Left renal pelvis (tissue), 4 donors: Measurements from ENCODE around the gene CACNA1F. TPM values are rescaled to one million over a fixed set of nuclear protein-coding genes. Genes with fewer than 3 reads are reported as not detected.
"Not testable (repeated sequence)": the region's sequence is repeated elsewhere in the genome, so short reads cannot be mapped to it uniquely, and the experiment has no call there.

ENCODE experiments used
- DNase-seq, 4 donors: peaks; one replicate each; pipeline ENCODE4 v3.0.0-alpha.2; 2013; ENCODE audit warnings: low read depth in 4 of 4, low spot score in 3 of 4
- polyA plus RNA-seq, 4 donors: library from polyadenylated mRNA; unstranded; fragments of 120-200 nt; gene quantifications; one replicate each; pipeline ENCODE4 v1.2.1, GENCODE V29; 2013; ENCODE audit not compliant: insufficient read length in 4 of 4

Gene CACNA1F
- polyA plus RNA-seq, 4 donors: 0.03 to 0.70 (median 0.11) TPM

DNA sequence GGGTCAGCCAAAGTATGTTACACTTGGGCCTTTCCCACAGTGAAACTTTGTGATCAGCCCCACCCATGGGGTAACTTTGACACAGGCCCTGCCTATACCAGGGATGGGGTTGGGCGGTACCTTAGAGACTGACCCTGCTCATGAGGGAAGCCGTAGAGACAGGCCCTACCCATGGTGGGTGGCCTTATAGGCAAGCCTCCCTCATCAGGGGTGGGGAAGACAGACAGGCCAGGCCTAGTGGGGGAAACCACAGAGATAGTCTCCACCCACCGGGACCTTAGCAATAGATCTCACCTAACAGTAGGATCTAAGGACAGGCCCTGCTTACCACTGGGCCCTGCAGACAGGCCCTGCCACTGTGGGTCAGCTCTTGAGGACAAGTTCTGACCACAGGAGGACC, 54.6 kb downstream of the CACNA1F start:
- DNase-seq: no peak

DNA sequence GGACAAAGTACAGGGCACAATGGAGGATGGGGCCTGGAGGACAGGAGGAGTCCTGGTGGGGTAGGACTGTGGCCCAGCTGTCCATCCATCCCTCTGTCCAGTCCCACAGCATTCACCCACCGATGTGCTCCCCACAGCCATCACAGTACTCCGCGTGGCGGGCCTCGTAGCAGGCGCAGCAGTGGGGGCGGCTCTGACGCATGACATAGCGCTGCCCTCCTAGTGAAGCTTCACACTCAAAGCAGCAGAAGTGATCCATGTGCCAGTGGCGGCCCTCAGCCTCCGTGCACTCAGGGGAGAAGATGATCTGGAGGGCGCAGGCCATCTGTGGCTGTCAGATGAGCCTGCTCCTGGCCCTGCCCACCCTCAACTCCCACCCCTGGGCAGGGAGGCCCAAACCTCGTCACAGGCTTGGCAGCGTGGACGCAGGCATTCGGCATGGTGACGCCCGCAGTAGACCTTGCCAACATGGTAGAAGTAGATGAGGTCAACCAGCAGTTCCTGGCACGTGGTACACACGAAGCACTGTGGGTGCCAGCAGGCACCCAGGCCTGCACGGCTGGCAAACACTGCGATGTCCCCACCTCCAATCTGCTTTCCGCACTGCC, 55.2 kb downstream of the CACNA1F start:
- DNase-seq: no peak

DNA sequence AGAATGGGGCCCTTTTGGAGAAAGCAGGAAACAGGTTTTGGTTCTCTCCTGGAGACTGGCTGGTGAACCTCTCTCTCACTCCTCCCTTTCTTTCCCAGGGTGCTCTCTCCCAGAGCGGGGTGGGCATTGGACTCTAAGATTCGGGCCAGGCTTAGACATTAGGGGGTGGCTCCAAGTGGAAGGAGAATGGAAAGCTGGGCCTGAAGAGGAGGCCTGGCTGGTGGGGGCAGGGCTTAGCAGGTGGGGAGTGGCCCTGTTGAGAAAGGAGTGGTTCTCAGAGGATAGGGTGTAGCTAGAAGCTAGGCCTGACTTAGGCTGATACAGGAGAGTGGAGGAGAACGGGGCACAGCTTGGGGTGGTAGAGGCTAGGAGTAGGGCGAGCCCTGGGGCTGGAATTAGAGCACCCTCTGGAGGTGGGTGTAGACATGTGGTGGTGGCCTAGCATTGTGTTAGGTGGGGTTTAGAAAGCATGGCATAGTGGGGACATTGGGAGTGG, 55.8 kb downstream of the CACNA1F start:
- DNase-seq: no peak

DNA sequence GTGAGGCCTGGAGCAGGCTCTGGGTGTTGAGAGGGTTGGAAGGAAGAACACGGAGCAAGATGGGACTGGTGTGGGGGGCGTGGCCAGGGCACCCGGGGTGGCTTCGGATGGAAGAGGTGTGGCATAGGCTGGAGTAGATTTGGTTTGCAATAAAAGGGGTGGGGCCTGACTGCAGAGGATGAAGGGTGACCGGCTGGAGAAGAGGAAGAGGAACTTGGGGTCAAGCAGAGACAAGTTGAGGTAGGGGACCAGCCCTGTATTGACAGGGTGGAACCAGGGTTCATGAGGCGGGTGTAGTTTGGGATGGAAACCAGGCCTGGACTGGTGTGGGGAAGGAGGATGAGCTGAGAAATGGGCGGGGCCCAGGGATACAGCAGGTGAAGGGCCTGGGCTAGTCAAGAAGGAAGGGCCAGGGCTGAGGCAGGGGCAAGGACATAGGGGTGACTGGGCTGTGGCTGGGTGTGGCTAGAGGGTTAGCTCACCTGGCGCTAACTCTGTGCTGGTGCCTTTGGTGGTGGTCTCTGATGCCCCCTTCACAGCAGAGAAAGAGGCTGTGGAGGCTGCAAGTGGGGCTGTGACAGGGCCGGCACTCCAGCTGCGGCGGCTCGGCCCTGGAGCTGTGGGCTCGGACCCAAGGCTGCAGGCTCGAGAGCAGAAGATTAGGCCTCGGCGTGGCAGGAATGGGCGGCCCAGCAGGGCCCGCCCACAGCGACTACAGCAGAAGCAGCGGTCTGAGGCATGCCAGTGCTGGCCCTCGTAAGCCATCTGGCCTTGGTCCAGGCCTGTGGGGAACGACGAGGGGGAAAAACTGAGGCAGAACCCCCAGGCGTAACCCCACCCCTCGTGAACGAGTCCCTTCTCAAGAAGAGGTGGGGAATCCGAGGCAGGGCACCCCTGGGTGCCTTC, 56.5 kb downstream of the CACNA1F start:
- no peak for DNase-seq

DNA sequence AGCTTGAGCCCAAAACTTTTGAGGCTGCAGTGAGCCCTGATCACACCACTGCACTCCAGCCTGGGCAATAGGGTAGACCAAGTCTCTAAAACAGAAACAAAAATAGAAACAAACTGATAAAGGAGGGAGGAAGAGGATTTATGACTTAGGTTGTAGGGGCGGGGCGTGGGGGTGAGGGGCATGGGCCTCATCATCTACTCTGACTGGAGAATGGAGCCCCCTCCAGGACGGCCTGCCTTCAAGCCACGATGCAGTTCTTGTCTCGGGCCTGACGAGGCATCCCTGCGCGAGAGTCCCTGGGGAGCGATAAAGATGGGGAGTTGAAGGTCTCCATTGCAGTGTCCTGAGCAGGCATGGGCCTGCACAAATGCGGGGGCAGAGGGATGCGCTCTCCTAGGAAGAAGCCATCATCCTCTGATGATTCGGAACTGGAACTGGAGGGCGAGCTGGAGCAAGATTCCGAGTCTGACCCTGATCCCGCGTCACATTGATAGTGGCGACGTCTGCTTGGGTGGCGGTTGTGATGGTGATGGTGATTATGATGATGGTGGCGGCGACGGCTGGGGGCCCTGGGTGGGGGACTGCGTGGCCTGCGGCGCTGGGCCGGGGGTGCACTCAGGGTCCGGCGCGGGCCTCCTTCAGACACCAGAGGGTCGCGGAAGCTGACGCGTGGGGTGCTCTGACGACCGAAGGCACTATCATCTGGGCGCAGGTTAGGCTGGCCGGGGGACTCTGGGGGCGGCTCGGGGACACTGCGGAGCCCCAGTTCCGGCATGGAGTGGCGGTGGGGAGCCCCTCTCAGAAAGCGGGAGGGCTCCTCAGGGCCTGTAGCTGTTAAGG, 57.5 kb downstream of the CACNA1F start:
- DNase-seq: no peak

DNA sequence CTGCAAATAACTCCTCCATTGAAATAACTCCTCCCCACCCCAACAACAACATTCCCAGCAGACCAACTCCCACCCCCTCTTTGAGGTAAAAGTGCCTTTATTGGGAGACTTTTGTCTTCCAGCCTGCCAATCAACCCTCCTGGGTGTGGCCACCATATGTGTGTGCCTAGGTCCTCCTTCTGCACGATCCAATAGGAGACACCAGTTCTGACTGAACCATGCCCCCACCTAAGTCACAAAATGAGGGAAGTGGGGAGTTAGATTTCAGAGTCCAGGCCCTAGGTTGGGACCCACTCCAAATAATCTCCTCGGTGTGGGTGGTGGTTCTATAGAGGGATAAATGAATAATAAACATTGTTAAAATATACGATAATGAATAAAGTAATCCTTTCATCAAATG, 58.4 kb downstream of the CACNA1F start:
- no peak for DNase-seq

DNA sequence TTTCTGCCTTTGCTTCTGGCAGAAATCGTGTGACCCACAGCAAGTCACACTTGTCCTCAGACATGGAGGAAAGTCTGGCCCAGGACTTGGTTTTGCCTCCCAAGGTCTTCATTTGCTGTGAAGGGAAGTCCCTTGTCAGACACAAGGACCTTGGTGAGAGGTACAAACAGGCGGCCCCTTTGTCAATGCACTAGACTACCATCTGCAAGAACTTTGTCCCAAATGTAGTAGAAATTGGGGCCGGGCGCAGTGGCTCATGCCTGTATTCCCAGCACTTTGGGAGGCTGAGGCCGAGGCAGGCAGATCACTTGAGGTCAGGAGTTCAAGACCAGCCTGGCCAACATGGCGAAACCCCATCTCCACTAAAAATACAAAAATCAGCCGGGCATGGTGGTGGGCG, 59.6 kb downstream of the CACNA1F start:
- not testable (repeated sequence) for DNase-seq

DNA sequence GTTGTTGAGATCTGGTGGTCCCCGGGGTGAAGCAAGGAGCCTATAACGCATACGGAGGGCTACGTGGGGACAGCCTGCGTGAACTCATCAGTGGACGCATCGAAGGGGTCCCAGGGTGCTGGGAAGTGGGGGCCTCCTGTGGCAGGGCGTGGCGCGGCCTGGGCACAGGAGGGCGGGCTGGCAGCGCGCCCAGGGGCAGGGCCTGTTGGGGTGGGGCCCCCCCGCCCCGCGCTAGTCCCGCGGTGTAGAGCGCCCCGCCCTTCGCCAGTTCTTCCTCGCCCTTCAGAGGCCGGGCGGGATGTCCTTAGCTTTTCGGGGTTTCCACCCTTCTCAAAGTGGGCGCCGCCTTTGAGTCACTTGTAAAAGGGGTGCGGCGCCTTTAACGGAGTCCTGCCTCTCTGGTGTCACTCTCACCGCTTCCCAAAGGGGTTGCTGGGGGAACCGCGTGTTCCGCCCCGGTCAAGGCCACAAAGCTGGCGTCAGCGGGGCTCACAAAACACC, 60.8 kb downstream of the CACNA1F start:
- DNase-seq: no peak

DNA sequence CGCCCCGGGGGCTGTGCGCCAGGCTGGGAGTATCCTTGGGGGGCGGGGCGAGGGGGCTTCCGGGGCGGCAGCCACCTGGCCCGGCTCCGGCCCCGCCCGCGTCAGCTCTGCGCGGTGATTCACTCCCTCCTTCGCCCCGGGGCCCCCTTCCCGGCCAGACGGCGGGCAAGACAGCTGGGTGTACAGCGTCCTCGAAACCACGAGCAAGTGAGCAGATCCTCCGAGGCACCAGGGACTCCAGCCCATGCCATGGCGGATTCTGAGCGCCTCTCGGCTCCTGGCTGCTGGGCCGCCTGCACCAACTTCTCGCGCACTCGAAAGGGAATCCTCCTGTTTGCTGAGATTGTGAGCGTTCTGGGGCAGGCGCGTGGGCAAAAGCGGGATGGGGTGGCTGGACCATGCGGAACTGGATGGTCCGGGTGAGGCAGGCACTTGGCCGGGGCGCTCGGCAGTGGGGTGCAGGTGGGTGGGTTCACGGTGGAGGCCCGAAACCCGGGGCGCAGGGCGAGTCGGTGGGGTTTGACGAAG, 61.3 kb downstream of the CACNA1F start, which contains the start of gene PLP2:
Gene PLP2 (plus strand): TSS at position 147 of the 528 bp plus-strand sequence. CDS start 103 bp downstream, at position 250.
- no peak for DNase-seq

DNA sequence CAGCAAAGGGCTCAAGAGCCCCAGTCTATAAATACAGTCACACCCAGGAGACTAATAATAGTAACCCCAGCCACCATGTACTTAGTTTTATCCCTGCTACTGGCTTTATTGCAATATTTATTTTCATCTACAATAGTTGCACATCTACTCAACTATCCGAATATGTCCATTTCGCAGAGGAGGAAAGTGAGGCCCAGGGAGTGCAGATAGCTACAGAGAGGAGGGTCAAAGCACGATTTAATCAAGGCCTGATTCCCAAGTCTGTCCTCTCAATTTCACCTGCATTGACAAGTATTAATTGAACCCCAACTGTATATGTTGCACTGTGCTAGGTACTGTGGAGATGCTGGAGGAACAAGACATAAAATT, 65.4 kb downstream of the CACNA1F start:
- DNase-seq: no peak

DNA sequence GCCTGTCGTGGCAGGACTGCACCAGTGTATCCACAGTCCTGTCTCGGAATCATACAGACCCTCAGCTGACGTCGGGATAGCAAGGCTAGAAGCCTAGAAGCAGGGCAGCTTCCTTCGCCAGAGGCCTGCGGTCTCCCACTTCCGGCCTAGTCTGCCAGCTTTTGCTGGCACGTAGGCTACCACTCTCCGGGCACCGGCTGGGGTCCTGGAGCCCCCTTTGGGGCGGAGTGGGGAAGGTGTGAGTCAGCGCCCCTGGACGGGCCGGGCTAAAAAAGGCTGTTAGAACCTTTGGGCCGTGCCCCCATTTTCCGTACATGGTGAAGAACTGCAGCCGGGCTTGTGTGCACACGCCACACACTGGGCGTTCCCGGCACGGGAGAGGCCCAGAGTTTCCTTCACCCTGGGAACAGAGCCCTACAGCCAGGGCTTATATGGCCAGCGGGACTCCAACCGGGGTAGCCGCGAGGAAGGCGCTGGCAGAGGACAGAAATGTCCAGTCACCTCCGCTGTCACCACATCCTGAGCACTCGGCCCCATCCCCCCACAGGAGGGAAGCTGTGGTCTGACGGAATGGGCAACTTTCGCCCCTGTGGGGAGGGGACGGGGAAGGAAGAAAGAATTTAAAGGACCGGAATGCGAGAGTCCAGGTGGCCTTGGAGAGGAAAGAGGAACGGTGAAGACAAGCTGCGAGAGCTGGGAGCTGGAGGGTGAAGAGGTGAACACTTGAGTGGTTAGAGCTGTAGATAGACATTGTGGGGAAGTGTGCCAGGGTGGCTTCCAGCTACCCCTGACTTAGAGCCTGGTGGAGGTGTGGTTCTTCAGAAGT, 66.0 kb downstream of the CACNA1F start:
- no peak for DNase-seq

DNA sequence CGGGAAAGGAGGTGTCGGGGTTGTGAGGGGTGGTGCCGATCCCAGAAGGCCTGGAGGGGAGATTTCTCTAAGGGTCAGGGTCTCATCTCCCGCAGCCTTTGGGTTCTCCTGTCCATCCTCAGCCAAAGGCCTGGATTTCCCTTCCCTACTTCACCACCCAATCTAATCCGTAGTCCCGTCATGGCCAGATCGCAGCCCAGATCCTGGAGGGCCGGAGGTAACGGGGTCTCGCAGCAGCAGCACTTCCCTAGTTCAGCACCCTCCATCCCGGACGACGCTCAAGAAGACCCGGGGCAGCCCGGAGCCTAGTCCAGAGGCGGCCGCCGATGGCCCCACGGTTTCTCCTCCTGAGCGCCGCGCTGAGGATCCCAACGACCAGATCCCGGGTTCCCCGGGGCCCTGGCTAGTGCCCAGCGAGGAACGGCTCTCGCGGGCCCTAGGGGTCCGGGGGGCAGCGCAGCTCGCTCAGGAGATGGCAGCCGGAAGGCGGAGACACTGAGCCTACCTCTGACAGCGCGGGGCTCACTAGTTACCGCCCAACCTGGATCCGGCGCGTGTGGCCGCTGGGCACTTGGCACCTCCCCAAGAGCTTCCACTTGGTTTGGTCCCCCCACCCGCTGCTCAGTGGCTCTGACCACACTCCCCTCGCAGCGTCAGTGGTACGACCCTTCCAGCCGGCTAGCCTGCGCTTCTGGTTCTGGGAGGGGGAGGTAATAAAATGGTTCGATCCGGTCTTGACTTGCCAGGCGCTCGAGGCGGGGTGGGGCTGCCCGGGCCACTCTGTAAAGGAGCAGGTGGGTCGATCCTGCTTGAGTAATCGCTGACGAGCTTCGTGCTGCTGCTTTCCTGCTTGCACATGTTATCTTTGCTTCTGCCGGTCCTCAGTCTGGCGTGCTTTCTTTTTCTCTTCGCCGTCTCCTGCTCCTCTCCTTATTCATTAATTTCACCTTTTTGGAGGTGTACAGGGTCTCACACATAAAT, 66.9 kb downstream of the CACNA1F start:
- DNase-seq: peak; percentile 68 to 76 (median 70)

DNA sequence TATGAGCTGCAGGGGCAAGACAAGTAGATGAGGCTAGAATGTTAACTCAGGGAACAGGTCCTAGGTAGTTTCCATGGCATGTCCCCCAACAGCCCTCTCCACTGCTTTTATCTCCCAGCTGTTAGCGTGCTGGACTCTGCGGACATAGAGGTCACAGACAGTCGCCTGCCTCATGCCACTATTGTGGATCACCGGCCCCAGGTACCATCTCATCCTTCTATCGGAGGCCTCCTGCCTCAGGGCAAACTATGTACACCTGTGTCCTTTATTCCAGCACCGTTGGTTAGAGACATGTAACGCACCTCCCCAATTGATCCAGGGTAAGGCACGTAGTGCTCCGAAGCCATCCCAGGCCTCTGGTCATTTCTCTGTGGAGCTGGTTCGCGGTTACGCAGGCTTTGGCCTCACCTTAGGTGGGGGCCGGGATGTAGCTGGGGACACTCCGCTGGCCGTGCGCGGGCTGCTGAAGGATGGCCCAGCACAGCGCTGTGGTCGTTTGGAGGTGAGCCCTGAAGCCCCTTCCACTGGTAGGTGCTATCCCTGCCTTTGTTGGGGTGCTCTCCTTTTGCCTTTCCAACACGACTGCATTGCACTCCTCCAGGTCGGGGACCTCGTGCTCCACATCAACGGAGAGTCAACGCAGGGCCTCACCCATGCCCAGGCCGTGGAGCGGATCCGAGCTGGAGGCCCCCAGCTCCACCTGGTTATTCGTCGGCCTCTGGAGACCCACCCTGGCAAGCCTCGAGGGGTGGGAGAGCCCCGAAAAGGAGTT, 68.4 kb downstream of the CACNA1F start:
- DNase-seq: no peak

DNA sequence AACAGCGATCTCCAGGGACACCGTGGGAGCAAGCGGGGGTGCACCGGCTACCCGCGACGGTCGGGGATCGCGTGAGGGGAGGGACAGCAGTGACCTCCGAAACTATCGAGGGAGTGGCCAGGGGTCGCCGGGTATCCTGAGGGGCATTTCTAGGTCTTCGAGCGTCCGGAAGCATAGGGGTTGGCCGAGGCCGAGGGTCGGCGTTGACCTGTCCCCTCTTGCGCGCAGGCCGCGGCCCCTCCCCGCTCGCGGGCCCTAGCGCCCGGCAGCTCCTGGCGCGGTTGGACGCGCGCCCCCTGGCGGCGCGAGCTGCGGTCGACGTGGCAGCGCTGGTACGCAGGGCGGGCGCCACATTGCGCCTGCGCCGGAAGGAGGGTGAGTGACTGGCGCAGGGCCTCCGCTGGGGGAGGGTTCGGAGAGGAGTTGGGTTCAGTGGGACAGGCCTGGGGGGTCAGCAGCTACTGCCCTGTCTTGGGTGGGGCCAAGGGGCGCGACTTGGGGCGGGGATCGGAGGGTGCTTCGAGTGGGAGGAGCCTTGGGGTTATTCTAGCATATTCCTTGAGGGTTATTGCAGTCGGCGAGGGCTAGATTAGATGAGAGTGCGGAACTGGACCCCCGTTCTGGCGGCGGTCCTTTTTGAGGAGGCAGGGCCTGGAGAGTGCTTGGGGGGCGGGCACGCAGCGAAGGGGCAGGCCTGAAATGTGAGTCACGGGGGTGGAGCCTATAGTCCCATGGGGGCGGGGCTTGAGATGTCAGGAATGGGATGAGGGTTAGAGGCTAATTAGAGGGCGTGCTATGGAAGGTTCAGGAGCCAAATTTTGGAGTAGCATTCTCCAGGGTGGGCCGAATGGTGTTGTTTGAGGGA, 69.4 kb downstream of the CACNA1F start:
- DNase-seq: peak in 2 of 4 donors; percentile 58 to 63

DNA sequence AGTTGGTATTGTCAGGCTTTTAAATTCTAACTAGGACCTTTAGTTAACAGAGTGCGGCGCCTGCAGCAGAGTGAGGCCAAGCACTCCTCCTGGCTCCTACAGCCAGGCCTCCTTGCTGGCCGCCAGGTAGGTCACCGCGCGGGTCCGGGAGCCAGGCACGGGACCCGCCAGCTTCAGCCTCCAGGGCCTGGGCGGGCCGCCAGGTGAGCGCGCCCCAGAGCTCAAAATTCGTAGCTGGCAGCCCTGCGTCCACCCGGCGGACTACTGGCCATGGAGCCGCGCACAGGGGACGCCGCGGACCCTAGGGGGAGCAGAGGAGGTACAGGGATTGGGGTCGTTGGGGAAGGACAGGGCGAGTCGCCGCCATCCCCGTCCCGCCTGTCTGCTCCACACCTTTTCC, 70.5 kb downstream of the CACNA1F start, which contains the start of gene MAGIX:
Gene MAGIX (plus strand): TSS at position 139 of the 400 bp plus-strand sequence. CDS start 132 bp downstream, at position 271.
- DNase-seq: no peak

DNA sequence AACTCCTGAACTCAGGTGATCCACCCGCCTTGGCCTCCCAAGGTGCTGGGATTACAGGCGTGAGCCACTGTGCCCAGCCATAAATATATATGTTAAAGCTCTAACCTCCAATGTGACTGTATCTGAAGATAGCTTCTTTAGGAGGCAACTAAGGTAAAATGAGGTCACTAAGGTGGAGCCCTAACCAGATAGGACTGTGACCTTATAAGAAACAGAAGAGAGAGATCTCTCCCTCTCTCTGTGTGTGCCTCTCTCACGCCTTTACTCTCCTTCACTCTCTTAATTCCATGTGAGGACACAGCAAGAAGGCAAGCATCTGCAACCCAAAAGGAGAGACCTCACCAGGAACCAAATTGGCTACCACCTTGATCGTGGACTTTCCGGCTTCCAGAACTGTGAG, 71.5 kb downstream of the CACNA1F start:
- DNase-seq: no peak

DNA sequence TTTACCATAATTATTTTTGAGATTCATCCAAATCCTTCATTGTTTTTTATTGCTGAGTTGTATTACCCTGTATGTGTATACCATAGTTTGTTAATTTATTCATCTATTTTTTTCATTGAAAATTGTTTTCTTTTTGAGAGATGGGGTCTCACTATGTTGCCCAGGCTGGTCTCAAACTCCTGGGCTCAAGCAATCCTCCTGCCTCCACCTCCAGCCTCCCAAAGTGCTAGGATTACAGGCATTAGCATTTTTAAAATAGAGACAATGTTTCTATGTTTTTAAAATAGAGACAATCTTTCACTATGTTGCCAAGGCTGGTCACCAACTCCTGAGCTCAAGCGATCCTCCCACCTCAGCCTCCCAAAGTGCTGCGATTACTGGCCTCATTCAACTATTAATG, 72.2 kb downstream of the CACNA1F start:
- DNase-seq: no peak
